Uterus (tissue), 4 donors: ENCODE measurements around the gene KLHDC2. TPM values are rescaled to one million over a fixed set of nuclear protein-coding genes. Genes with fewer than 3 reads are reported as not detected.
"Not testable (repeated sequence)": the region's sequence is repeated elsewhere in the genome, so short reads cannot be mapped to it uniquely, and the experiment has no call there.

Experiments used
- DNase-seq, 2 donors: peaks; one replicate each; pipeline ENCODE4 v3.0.0-alpha.2; 2019 to 2020
- H3K27ac ChIP-seq, 2 donors: fragments of 200-600 bp; sonication (generic); 1 replicate in 1 of 2; 2 replicates in 1 of 2; pipeline ENCODE4 v1.5.1; 2016 to 2018
- H3K27me3 ChIP-seq, 2 donors: fragments of 200-600 bp; sonication (generic); one replicate each; pipeline ENCODE4 v1.5.1; 2018 to 2019; ENCODE audit warnings: control low read depth in 1 of 2
- H3K36me3 ChIP-seq, 2 donors: fragments of 200-600 bp; sonication (generic); one replicate each; pipeline ENCODE4 v1.5.1; 2019; ENCODE audit warnings: control low read depth in 1 of 2
- H3K4me1 ChIP-seq, 2 donors: fragments of 200-600 bp; sonication (generic); one replicate each; pipeline ENCODE4 v1.5.1; 2018 to 2019; ENCODE audit warnings: control low read depth in 1 of 2
- H3K4me3 ChIP-seq, 2 donors: fragments of 200-600 bp; sonication (generic); 1 replicate in 1 of 2; 2 replicates in 1 of 2; pipeline ENCODE4 v1.5.1; 2018 to 2019; ENCODE audit warnings: mild to moderate bottlenecking in 1 of 2
- H3K9me3 ChIP-seq, 2 donors: fragments of 200-600 bp; sonication (generic); one replicate each; pipeline ENCODE4 v1.5.1; 2019; ENCODE audit warnings: control low read depth in 1 of 2
- CTCF ChIP-seq, 4 experiments: fragments of 200-600 bp in 2 of 4; fragments of 450-650 bp in 2 of 4; sonication (generic) in 2 of 4; IDR thresholded peaks; one replicate each; pipeline ENCODE4 v1.5.1; 2016 to 2019; ENCODE audit warnings: antibody characterized with exemption in 4 of 4, mild to moderate bottlenecking in 2 of 4, moderate library complexity in 1 of 4
- POLR2A ChIP-seq, 2 donors: fragments of 450-650 bp; IDR thresholded peaks; one replicate each; pipeline ENCODE4 v1.6.1; 2016; ENCODE audit warnings: antibody characterized with exemption in 2 of 2, mild to moderate bottlenecking in 1 of 2, moderate library complexity in 1 of 2
- intact Hi-C: fragments of 100-400 bp; cut with DNase I; formaldehyde crosslinking; loops from one replicate; pipeline ENCODE4 v1.15.1; 2023; ENCODE audit warnings: low total_unique reads
- total RNA-seq, 4 donors: library from RNA; depleted of rRNA in 3 of 4; stranded (reverse); fragments of >200 nt in 3 of 4; gene quantifications; one replicate each; pipeline versions ENCODE4 v1.1.0 to v1.2.4, GENCODE V29; 2014 to 2023
- donor health status: DM: yes; HTN: yes; CAD: no.

The KLHDC2 gene
- total RNA-seq, 4 donors from 2014 or later: 63.0 to 156 (median 120) TPM

DNA sequence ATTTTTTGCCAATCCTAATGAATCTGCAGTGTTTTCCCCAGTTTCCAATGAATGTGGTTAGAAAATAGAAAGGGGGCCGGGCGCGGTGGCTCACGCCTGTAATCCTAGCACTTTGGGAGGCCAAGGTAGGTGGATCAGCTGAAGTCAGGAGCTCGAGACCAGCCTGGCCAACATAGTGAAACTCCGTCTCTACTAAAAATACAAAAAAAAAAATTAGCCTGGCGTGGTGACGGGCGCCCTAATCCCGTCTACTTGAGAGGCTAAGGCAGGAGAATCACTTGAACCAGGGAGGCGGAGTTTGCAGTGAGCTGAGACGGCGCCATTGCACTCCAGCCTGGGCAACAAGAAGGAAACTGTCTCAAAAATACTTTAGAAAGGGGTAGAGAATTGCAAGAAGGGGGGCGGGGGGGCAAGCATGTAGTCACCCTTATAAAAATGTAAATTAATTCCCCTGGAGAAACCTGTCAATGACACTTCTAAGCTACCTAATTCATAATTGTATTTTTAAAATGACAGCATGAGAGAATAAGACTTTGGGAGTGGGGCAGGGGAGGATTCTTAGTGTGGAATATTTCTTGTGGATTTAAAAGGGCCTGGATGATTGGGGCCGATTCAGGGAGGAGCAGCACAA is 1.7 kb downstream of the KLHDC2 start:
- TF ChIP-seq CTCF (IDR thresholded peaks at IDR 0.05): no peak
- TF ChIP-seq POLR2A (IDR thresholded peaks at IDR 0.05): no peak
- intact Hi-C loops: no loop called here
- DNase-seq: no peak
- Histone ChIP-seq H3K27me3 (no peaks in the 10 kb centered on the region), H3K27ac (no peak overlapping the region), H3K4me1 (peaks cover 8 to 9% of the 10 kb centered on the region in 2 donors), H3K9me3 (no peaks in the 10 kb centered on the region), H3K4me3 (peak overlapping the region in 1 of 2 donors; percentile 93), H3K36me3 (no peaks in the 10 kb centered on the region)

DNA sequence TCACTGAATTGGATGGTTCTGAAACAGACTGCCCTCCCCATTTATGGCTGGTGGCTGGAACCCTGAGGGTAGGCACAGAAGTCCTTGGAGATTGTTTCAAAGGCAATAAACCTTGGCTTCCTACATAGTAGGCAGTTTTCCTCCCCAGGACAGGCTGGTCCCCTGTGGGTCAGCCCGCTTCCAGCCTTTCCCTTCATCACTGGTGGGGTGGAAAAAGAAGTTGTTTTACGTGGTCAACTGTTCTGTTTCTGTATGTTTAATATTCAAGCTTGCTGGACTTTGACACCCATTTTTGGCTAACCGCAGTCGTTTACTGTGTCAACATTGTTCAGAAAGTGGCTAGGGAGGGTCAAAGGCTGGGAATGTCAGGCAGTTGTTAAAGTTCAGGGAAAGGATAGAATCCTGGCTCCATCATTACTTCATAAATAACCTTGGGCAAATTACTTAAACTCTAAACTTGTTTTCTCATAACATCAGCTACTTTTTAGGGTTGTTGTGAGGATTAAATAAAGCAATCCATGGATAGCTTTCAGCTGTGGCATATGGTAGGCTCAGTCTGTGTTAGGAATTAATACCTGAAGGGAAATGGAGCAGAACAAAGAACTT is 2.4 kb downstream of the KLHDC2 start:
- DNase-seq: no peak
- intact Hi-C loops: no loop called here
- TF ChIP-seq POLR2A (IDR thresholded peaks at IDR 0.05) (no peak), CTCF (IDR thresholded peaks at IDR 0.05) (no peak)
- Histone ChIP-seq H3K4me3 (peak overlapping the region in 1 of 2 donors; percentile 93), H3K9me3 (no peaks in the 10 kb centered on the region), H3K36me3 (no peaks in the 10 kb centered on the region), H3K4me1 (peaks cover 8 to 9% of the 10 kb centered on the region in 2 donors), H3K27me3 (no peaks in the 10 kb centered on the region), H3K27ac (no peak overlapping the region)

DNA sequence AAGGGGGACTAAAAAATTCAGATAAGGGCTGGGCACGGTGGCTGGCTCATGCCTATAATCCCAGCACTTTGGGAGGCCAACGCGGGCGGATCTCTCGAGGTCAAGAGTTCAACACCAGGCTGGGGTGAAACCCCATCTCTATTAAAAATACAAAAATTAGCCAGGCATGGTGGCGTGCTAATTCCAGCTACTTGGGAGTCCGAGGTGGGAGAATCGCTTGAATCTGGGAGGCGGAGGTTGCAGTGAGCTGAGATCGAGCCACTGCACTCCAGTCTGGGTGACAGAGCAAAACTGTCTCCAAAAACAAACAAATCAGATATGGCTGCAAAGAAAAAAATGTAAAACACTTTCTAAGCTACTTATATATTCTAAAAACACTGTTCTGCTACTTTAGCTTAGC is 3.7 kb downstream of the KLHDC2 start:
- H3K4me1 ChIP-seq, DNase-seq, H3K27me3 ChIP-seq, H3K36me3 ChIP-seq, intact Hi-C loops, H3K9me3 ChIP-seq, H3K27ac ChIP-seq, H3K4me3 ChIP-seq: not testable (repeated sequence)

DNA sequence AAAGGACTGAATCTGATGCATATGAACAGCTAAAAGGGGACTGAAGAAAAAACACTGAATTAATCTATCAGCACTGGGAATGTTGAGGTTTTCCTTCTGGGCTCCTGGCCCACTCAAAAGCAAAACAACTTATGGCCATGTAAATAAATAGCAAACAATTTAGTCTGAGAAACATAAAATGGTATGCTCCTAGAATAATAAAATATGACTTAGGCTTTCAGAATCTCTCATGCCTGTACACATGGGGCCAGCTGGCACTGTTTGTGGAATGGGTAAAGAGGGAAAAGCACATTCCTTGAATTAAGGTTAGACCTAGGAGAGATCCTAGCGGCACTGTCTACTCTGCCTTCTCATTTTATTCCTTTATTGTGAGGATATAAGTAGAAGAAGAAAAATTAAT is 6.2 kb downstream of the KLHDC2 start:
- Histone ChIP-seq H3K27me3 (no peaks in the 10 kb centered on the region), H3K27ac (no peak overlapping the region), H3K9me3 (no peaks in the 10 kb centered on the region), H3K4me3 (no peak overlapping the region), H3K36me3 (no peaks in the 10 kb centered on the region), H3K4me1 (peaks cover 8 to 9% of the 10 kb centered on the region in 2 donors)
- no peak for DNase-seq
- intact Hi-C loops: no loop called here
- TF ChIP-seq CTCF (IDR thresholded peaks at IDR 0.05): no peak
- TF ChIP-seq POLR2A (IDR thresholded peaks at IDR 0.05): no peak

DNA sequence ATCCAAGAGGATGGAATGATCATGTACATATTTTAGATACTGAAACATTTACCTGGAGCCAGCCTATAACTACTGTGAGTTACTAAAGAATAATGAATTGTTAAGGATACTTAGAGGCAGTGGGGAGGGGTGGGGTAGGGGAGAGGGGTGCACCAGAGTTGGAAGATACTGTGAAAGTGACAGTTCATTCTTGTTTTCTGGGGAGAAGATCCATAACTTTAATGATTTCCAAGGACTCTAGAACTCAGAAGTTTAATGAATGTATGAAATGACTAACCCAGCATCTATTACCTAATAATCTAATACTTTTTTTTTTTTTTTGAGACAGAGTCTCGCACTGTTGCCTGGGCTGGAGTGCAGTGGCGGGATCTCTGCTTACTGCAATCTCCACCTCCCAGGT is 10.5 kb downstream of the KLHDC2 start:
- Histone ChIP-seq H3K36me3 (no peaks in the 10 kb centered on the region), H3K9me3 (no peaks in the 10 kb centered on the region), H3K27me3 (no peaks in the 10 kb centered on the region), H3K27ac (no peak overlapping the region), H3K4me3 (no peak overlapping the region), H3K4me1 (no peaks in the 10 kb centered on the region)
- intact Hi-C loops: no loop called here
- TF ChIP-seq POLR2A (IDR thresholded peaks at IDR 0.05) (no peak), CTCF (IDR thresholded peaks at IDR 0.05) (no peak)
- DNase-seq: no peak

- intact Hi-C loops, DNase-seq, H3K4me1 ChIP-seq, H3K27me3 ChIP-seq, H3K27ac ChIP-seq, H3K36me3 ChIP-seq, H3K9me3 ChIP-seq, H3K4me3 ChIP-seq: not testable (repeated sequence)
These were observed 13.1 kb downstream of the KLHDC2 start for GRCh38 chr14:49781040-49781439.
